Body of pancreas (tissue), 4 donors: ENCODE results near the gene ZP1. TPM values are rescaled to one million over a fixed set of nuclear protein-coding genes. Genes with fewer than 3 reads are reported as not detected.

Experiments
- ATAC-seq: fragments of 150-250 bp; one replicate; pipeline ENCODE4 v1.9.1; 2016
- DNase-seq, 4 donors: peaks; one replicate each; pipeline ENCODE4 v3.0.0-alpha.2; 2019
- H3K27ac ChIP-seq, 4 donors: fragments of 200-600 bp; sonication (generic); 1 replicate in 3 of 4; 2 replicates in 1 of 4; pipeline versions ENCODE4 v1.5.1 to v1.6.1; 2016 to 2019; ENCODE audit warnings: mild to moderate bottlenecking in 1 of 4, mixed read lengths in 1 of 4, moderate library complexity in 1 of 4
- H3K27me3 ChIP-seq, 2 donors: fragments of 200-600 bp; sonication (generic); one replicate each; pipeline ENCODE4 v1.6.0; 2016; ENCODE audit warnings: mild to moderate bottlenecking in 1 of 2
- H3K36me3 ChIP-seq, 2 donors: fragments of 200-600 bp; sonication (generic); replicated peaks in 1 of 2; 2 replicates each; pipeline ENCODE4 v1.5.1; 2016; ENCODE audit warnings: low read depth in 2 of 2; ENCODE audit not compliant: insufficient read depth in 1 of 2
- H3K4me1 ChIP-seq: fragments of 200-600 bp; sonication (generic); one replicate; pipeline ENCODE4 v1.6.0; 2016
- H3K4me3 ChIP-seq, 2 donors: fragments of 200-600 bp; sonication (generic); 1 replicate in 1 of 2; 2 replicates in 1 of 2; pipeline ENCODE4 v1.5.1; 2016 to 2019
- H3K9me3 ChIP-seq, 3 donors: fragments of 200-600 bp; sonication (generic); 1 replicate in 2 of 3; 2 replicates in 1 of 3; pipeline ENCODE4 v1.5.1; 2016
- CTCF ChIP-seq, 7 experiments: fragments of 450-650 bp in 4 of 7; fragments of 200-600 bp in 3 of 7; sonication (generic) in 3 of 7; IDR thresholded peaks; one replicate each; pipeline ENCODE4 v1.5.1; 2016 to 2019; ENCODE audit warnings: antibody characterized with exemption in 7 of 7
- POLR2A ChIP-seq, 3 donors: fragments of 450-650 bp; IDR thresholded peaks; one replicate each; pipeline ENCODE4 v1.6.1; 2016; ENCODE audit warnings: antibody characterized with exemption in 3 of 3, mild to moderate bottlenecking in 2 of 3
- WGBS, 2 donors: methylation state at CpG; one replicate each; pipeline ENCODE4 v1.1.5; 2017; 5-methylcytosine and 5-hydroxymethylcytosine counted together
- intact Hi-C: fragments of 100-400 bp; cut with DNase I; formaldehyde crosslinking; loops from one replicate; pipeline ENCODE4 v1.15.1; 2023
- total RNA-seq, 2 donors: library from RNA; depleted of rRNA; stranded (reverse); fragments of >200 nt; gene quantifications; one replicate each; pipeline ENCODE4 v1.1.0, GENCODE V29; 2016

The ZP1 gene
- total RNA-seq, 2 donors from 2014 or later, result not detected

- no peak overlapping the region for H3K27ac ChIP-seq
- WGBS, 2 donors, result 84 to 90% methylated on average over 2 to 5 of the region's 5 CpGs
- H3K4me1 ChIP-seq, result peaks cover 3% of the 10 kb centered on the region
- H3K4me3 ChIP-seq, result no peak overlapping the region
- DNase-seq (no peak), ATAC-seq (no peak)
- no peaks in the 10 kb centered on the region for H3K9me3 ChIP-seq
- intact Hi-C loops, result no loop called here
- H3K27me3 ChIP-seq, result no peaks in the 10 kb centered on the region
- no peak for TF ChIP-seq CTCF (IDR thresholded peaks at IDR 0.05)
- TF ChIP-seq POLR2A (IDR thresholded peaks at IDR 0.05), result no peak
- H3K36me3 ChIP-seq, result no peaks in the 10 kb centered on the region
Observed at GRCh38 chr11:60857378-60858232, 9.7 kb upstream of the ZP1 start.

GRCh38 chr11:60858236-60858635 lies 9.1 kb upstream of the ZP1 start:
- ATAC-seq (no peak), DNase-seq (no peak)
- H3K4me3 ChIP-seq, result no peak overlapping the region
- H3K27me3 ChIP-seq, result no peaks in the 10 kb centered on the region
- H3K27ac ChIP-seq, result no peak overlapping the region
- H3K36me3 ChIP-seq, result no peaks in the 10 kb centered on the region
- 75 to 77% methylated on average over 8 of the region's 8 CpGs for WGBS, 2 donors
- intact Hi-C loops, result no loop called here
- TF ChIP-seq CTCF (IDR thresholded peaks at IDR 0.05), result no peak
- no peak for TF ChIP-seq POLR2A (IDR thresholded peaks at IDR 0.05)
- no peaks in the 10 kb centered on the region for H3K4me1 ChIP-seq
- no peaks in the 10 kb centered on the region for H3K9me3 ChIP-seq

- intact Hi-C loops, result no loop called here
- no peaks in the 10 kb centered on the region for H3K36me3 ChIP-seq
Observed at GRCh38 chr11:60858731-60859464, 8.4 kb upstream of the ZP1 start.

GRCh38 chr11:60859616-60860250 lies 7.6 kb upstream of the ZP1 start:
- H3K27ac ChIP-seq, result no peak overlapping the region
- H3K36me3 ChIP-seq, result no peaks in the 10 kb centered on the region
- WGBS, 2 donors, result 79 to 86% methylated on average over 13 to 14 of the region's 15 CpGs
- no peaks in the 10 kb centered on the region for H3K27me3 ChIP-seq
- no peak for DNase-seq
- intact Hi-C loops, result no loop called here
- TF ChIP-seq POLR2A (IDR thresholded peaks at IDR 0.05) (no peak), CTCF (IDR thresholded peaks at IDR 0.05) (no peak)
- H3K4me1 ChIP-seq, result no peaks in the 10 kb centered on the region
- H3K9me3 ChIP-seq, result no peaks in the 10 kb centered on the region
- no peak for ATAC-seq
- H3K4me3 ChIP-seq, result no peak overlapping the region

More at GRCh38 chr11:60858731-60859464, 8.4 kb upstream of the ZP1 start:
- WGBS, 2 donors, result 62 to 83% methylated on average over 4 of the region's 4 CpGs
- Histone ChIP-seq H3K27ac (no peak overlapping the region), H3K4me3 (no peak overlapping the region), H3K9me3 (no peaks in the 10 kb centered on the region), H3K27me3 (no peaks in the 10 kb centered on the region), H3K4me1 (no peaks in the 10 kb centered on the region)
- no peak for ATAC-seq
- TF ChIP-seq POLR2A (IDR thresholded peaks at IDR 0.05) (no peak), CTCF (IDR thresholded peaks at IDR 0.05) (no peak)
- DNase-seq, result no peak
